CD4-positive, alpha-beta memory T cell (primary cell): ENCODE data around the gene CAT. TPM values are rescaled to one million over a fixed set of nuclear protein-coding genes. Genes with fewer than 3 reads are reported as not detected.
"Not testable (repeated sequence)": the region's sequence is repeated elsewhere in the genome, so short reads cannot be mapped to it uniquely, and the experiment has no call there.

Experiments
- CTCF ChIA-PET: fragments of 350-600 bp; sonication (Branson Sonifier 250); formaldehyde crosslinking; loops from one replicate; lab custom pipeline; 2021; ENCODE audit warnings: inconsistent platforms; ENCODE audit not compliant: partially characterized antibody; lab: Charles Lee
- POLR2A ChIA-PET: fragments of 350-600 bp; sonication (Branson Sonifier 250); formaldehyde crosslinking; loops from one replicate; lab custom pipeline; 2021; ENCODE audit not compliant: partially characterized antibody; lab: Charles Lee
- DNase-seq, 5 donors: peaks; one replicate each; pipeline versions ENCODE4 v3.0.0 to v3.0.0-alpha.2; 2020 to 2022; ENCODE audit warnings: mixed read lengths in 1 of 5
- H3K27ac ChIP-seq: one replicate; pipeline ENCODE4 v1.7.0; 2013; ENCODE audit warnings: low read depth, low read length
- H3K27me3 ChIP-seq: 2 replicates; pipeline ENCODE4 v1.7.0; 2013; ENCODE audit warnings: mild to moderate bottlenecking, low read length, moderate library complexity; ENCODE audit not compliant: insufficient read depth
- H3K36me3 ChIP-seq: 2 replicates; pipeline ENCODE4 v1.7.0; 2013; ENCODE audit warnings: mild to moderate bottlenecking, low read length, moderate library complexity; ENCODE audit not compliant: insufficient read depth
- H3K4me1 ChIP-seq: 2 replicates; pipeline ENCODE4 v1.7.0; 2013; ENCODE audit warnings: mild to moderate bottlenecking, low read length, moderate library complexity; ENCODE audit not compliant: insufficient read depth
- H3K4me3 ChIP-seq, 2 donors: one replicate each; pipeline ENCODE4 v1.7.0; 2013; ENCODE audit warnings: low read length in 2 of 2, mild to moderate bottlenecking in 1 of 2
- H3K9me3 ChIP-seq, 2 donors: one replicate each; pipeline ENCODE4 v1.7.0; 2013; ENCODE audit warnings: low read length in 2 of 2, control low read depth in 1 of 2; ENCODE audit not compliant: control insufficient read depth in 1 of 2
- H3K27ac Mint-ChIP-seq, 7 donors: one replicate each; pipeline ENCODE4 v1.8.0; 2020 to 2021; ENCODE audit warnings: mixed read lengths in 7 of 7, mild to moderate bottlenecking in 6 of 7, inconsistent platforms in 3 of 7, moderate library complexity in 3 of 7
- H3K27me3 Mint-ChIP-seq, 2 donors: one replicate each; pipeline ENCODE4 v1.8.0; 2020 to 2021; ENCODE audit warnings: mixed read lengths in 2 of 2
- H3K36me3 Mint-ChIP-seq, 2 donors: one replicate each; pipeline ENCODE4 v1.8.0; 2020 to 2021; ENCODE audit warnings: mixed read lengths in 2 of 2, inconsistent platforms in 1 of 2, mild to moderate bottlenecking in 1 of 2
- H3K4me1 Mint-ChIP-seq, 4 donors: one replicate each; pipeline ENCODE4 v1.8.0; 2020 to 2021; ENCODE audit warnings: mixed read lengths in 4 of 4, mild to moderate bottlenecking in 1 of 4
- H3K4me3 Mint-ChIP-seq, 8 donors: one replicate each; pipeline ENCODE4 v1.8.0; 2020 to 2021; ENCODE audit warnings: mixed read lengths in 8 of 8, mild to moderate bottlenecking in 7 of 8, moderate library complexity in 6 of 8, inconsistent platforms in 3 of 8
- H3K9me3 Mint-ChIP-seq, 8 donors: one replicate each; pipeline ENCODE4 v1.8.0; 2020 to 2021; ENCODE audit warnings: mixed read lengths in 8 of 8, mild to moderate bottlenecking in 5 of 8, inconsistent platforms in 3 of 8, moderate library complexity in 1 of 8
- intact Hi-C: fragments of 100-400 bp; cut with micrococcal nuclease; formaldehyde crosslinking; loops from one replicate; pipeline ENCODE4 v1.15.1; 2023
- polyA plus RNA-seq, 2 donors: library from polyadenylated mRNA; unstranded; fragments of 300-500 nt; fragmentation: Illumina TruSeq; gene quantifications; one replicate each; pipeline ENCODE4 v1.2.3, GENCODE V29; 2021
- total RNA-seq, 2 experiments: library from RNA; stranded (reverse); gene quantifications; one replicate each; pipeline ENCODE4 v1.2.3, GENCODE V29; 2021

CAT gene
- total and polyA plus RNA-seq, 4 experiments from 2014 or later, result 35.1 to 156 (median 59.7) TPM

DNA sequence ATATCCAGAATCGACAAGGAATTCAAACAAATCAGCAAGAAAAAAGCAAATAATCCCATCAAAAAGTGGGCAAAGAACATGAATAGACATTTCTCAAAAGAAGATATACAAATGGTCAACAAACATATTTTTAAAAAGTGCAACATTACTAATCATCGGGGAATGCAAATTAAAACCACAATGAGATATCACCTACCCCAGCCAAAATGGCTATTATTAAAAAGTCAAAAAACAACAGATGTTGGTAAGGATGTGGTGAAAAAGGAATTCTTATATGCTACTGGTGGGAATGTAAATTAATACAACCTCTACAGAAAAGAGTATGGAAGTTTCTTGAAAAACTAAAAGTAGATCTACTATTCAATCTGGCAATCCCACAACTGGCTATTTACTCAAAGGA, 13.9 kb upstream of the CAT start:
- CTCF ChIA-PET, result interaction anchor here (0.7 kb wide), 1 partner anchor 64 kb away, joined by 3 read pairs; no protein-coding TSS in a partner anchor
- peaks cover 7 to 12% of the 10 kb centered on the region in 2 donors for H3K27me3 Mint-ChIP-seq
- H3K4me1 Mint-ChIP-seq, H3K9me3 Mint-ChIP-seq, H3K4me3 Mint-ChIP-seq, H3K36me3 Mint-ChIP-seq, H3K36me3 ChIP-seq, H3K9me3 ChIP-seq, H3K4me3 ChIP-seq, H3K27me3 ChIP-seq, POLR2A ChIA-PET, DNase-seq, H3K27ac Mint-ChIP-seq, intact Hi-C loops, H3K27ac ChIP-seq, H3K4me1 ChIP-seq: not testable (repeated sequence)

DNA sequence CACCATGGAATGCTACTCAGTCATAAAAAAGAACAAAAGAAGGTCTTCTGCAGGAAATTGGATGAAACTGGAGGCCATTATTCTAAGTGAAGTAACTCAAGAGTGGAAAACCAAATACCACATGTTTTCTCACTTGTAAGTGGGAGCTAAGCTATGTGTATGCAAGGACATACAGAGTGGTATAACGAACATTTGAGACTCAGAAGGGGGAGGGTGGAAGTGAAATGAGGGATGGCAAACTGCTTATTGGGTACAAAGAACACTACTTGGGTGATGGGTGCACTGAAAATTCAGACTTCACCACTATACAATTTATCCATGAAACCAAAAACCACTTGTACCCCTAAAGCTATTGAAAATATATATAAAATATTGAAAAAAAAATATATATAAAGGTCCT, 13.4 kb upstream of the CAT start:
- Mint-ChIP-seq H3K4me1 (peaks cover 0 to 3% (median 0%) of the 10 kb centered on the region in 4 donors), H3K27me3 (peaks cover 7 to 11% of the 10 kb centered on the region in 2 donors), H3K9me3 (peaks cover 0 to 1% (median 0%) of the 10 kb centered on the region in 8 donors), H3K4me3 (no peak overlapping the region), H3K36me3 (no peaks in the 10 kb centered on the region), H3K27ac (no peak overlapping the region)
- Histone ChIP-seq H3K9me3 (no peaks in the 10 kb centered on the region), H3K27ac (no peak overlapping the region), H3K4me3 (no peak overlapping the region), H3K36me3 (no peaks in the 10 kb centered on the region), H3K27me3 (no peaks in the 10 kb centered on the region), H3K4me1 (no peaks in the 10 kb centered on the region)
- CTCF ChIA-PET, result no interaction called here
- DNase-seq, result no peak
- intact Hi-C loops, result no loop called here
- POLR2A ChIA-PET, result no interaction called here

DNA sequence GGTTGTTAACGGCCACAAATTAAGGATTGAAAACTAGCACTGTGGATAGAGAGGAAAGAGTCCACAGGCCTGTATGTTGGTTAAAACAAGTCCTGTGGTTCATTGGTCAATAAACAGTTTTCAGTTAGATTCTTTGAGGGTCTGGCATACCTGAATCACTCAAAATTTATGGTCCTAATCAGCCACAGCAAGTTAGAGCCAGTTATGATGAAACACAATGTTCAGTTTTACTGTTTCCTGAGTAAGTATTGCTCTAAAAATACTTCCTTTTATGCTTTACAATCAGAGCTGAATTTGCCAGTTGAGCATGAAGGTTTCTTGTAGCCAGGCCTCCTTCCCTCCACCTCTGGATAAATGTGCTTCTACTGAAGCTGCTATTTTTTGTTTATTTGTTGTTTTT, 12.9 kb upstream of the CAT start:
- Mint-ChIP-seq H3K4me1 (peaks cover 0 to 3% (median 0%) of the 10 kb centered on the region in 4 donors), H3K36me3 (no peaks in the 10 kb centered on the region), H3K27ac (no peak overlapping the region), H3K4me3 (no peak overlapping the region), H3K9me3 (peaks cover 0 to 1% (median 0%) of the 10 kb centered on the region in 8 donors), H3K27me3 (peaks cover 7% of the 10 kb centered on the region in 2 donors)
- H3K4me1 ChIP-seq, result no peaks in the 10 kb centered on the region
- H3K27me3 ChIP-seq, result no peaks in the 10 kb centered on the region
- H3K36me3 ChIP-seq, result no peaks in the 10 kb centered on the region
- intact Hi-C loops, result no loop called here
- H3K4me3 ChIP-seq, result no peak overlapping the region
- ChIA-PET POLR2A (no interaction called here), CTCF (no interaction called here)
- no peak overlapping the region for H3K27ac ChIP-seq
- no peaks in the 10 kb centered on the region for H3K9me3 ChIP-seq
- no peak for DNase-seq

DNA sequence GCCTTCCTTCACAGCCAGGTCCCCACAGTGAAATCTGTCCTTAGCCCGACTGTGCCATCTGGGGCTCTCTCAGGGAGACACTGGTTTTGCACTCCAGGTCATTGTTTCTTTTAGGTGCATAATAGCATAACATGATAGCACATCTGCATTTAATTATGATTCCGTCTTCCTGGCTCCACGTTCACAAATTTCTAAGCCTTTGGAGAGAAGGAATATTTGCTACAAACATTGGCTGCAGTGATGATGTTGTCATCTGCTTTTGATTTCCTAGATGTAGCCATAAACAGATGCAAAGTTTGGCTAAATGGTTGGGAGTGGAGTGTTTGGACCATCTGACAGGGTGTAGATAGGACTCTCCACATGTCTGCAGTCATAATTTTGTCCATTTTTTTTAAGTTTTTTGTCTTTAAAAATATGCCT, 12.0 kb upstream of the CAT start:
- H3K4me3 ChIP-seq, result no peak overlapping the region
- peaks cover 7% of the 10 kb centered on the region in 2 donors for H3K27me3 Mint-ChIP-seq

DNA sequence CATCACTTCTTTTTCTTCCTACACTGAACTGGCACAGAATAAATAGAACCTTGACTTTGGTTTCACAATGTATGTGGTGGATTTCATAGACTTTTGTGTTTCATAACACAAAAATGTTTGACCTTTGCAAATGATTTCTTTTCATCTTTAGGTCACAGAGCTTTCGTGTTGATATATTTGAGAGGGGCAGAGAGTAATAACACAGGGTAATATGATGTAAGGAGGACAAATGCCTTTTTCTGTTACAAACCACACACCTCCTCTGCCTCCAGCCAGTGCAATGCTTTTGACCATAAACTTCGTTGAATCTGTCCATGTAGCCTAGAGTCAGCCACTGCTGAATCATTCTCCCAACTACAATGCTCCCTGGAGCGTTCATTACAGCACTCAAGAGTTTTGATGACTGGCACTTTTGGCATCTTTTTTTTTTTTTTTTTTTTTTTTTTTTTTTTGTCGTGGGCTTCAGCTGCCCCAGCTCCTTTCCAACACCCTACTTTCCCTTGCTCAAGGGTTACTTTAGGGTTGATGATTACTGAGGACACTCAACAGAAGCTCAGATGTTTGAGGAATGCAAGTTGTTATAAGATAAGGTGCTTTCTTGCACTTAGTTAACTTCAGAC, 11.4 kb upstream of the CAT start:
- ChIA-PET CTCF (interaction anchor here (0.8 kb wide), 1 partner anchor 11 kb away, joined by 3 read pairs; no protein-coding TSS in a partner anchor), POLR2A (no interaction called here)
- DNase-seq, result no peak
- H3K9me3 Mint-ChIP-seq, result peaks cover 0 to 1% (median 0%) of the 10 kb centered on the region in 8 donors
- H3K36me3 Mint-ChIP-seq, result no peaks in the 10 kb centered on the region
- intact Hi-C loops, result no loop called here
- H3K27me3 Mint-ChIP-seq, result peaks cover 7% of the 10 kb centered on the region in 2 donors
- H3K4me1 ChIP-seq, result no peaks in the 10 kb centered on the region
- no peaks in the 10 kb centered on the region for H3K36me3 ChIP-seq
- H3K27ac ChIP-seq, result no peak overlapping the region
- no peak overlapping the region for H3K4me3 ChIP-seq
- no peak overlapping the region for H3K27ac Mint-ChIP-seq
- H3K9me3 ChIP-seq, result no peaks in the 10 kb centered on the region
- no peak overlapping the region for H3K4me3 Mint-ChIP-seq
- H3K27me3 ChIP-seq, result no peaks in the 10 kb centered on the region
- peaks cover 0 to under 1% (median 0%) of the 10 kb centered on the region in 4 donors for H3K4me1 Mint-ChIP-seq

More for the DNA sequence above, 12.0 kb upstream of the CAT start:
- no peak for DNase-seq
- no peaks in the 10 kb centered on the region for H3K36me3 Mint-ChIP-seq
- peaks cover 0 to 1% (median 0%) of the 10 kb centered on the region in 8 donors for H3K9me3 Mint-ChIP-seq
- no peaks in the 10 kb centered on the region for H3K36me3 ChIP-seq
- POLR2A ChIA-PET, result no interaction called here
- CTCF ChIA-PET, result no interaction called here
- intact Hi-C loops, result no loop called here
- no peaks in the 10 kb centered on the region for H3K9me3 ChIP-seq
- no peaks in the 10 kb centered on the region for H3K27me3 ChIP-seq
- peaks cover 0 to 3% (median 0%) of the 10 kb centered on the region in 4 donors for H3K4me1 Mint-ChIP-seq
- H3K27ac ChIP-seq, result no peak overlapping the region
- H3K27ac Mint-ChIP-seq, result no peak overlapping the region
- no peaks in the 10 kb centered on the region for H3K4me1 ChIP-seq
- H3K4me3 Mint-ChIP-seq, result no peak overlapping the region

DNA sequence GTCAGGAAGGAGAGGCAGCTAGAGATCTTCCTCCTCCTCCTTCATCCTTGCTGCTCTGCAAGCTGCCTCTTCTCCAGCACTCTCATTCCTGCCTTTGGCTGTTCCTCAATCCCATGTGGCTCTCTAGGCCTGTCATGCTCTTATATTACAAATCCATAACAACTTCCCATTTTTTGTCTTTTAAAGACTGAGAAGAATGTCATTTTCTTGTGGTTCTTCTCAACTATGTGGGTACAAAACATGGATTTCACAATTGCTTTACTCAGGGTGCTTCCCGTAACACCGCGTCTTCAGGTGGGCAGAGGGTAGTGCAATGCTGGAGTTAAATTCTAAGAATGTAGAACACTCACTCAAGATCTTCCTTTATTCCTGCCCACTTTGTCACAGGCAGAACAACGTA, 6.8 kb upstream of the CAT start:
- no peak overlapping the region for H3K27ac Mint-ChIP-seq

DNA sequence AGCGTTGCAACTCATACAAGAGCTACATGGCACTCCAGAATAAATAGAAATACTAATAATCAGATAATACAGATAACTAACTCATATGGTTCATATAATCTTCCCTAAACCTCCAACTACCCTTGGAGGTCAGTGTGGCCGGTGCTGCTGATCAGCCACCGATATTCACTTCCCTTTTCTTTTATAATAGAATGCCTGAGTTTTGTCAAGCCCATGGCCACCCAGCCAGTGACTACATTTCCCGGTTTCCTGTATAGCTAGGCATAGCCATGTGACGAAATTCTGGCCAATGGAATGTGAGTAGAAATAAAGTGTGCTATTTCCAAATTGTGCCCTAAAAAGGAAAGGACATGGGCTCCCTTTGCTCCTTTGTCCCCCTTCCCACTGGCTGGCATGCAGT, 5.9 kb upstream of the CAT start:
- peaks cover 4% of the 10 kb centered on the region for H3K4me1 ChIP-seq
- Mint-ChIP-seq H3K36me3 (no peaks in the 10 kb centered on the region), H3K9me3 (peaks cover 0 to 1% (median 0%) of the 10 kb centered on the region in 8 donors), H3K27ac (no peak overlapping the region), H3K4me1 (peaks cover 0 to 3% (median 0%) of the 10 kb centered on the region in 4 donors), H3K27me3 (peaks cover 2 to 7% of the 10 kb centered on the region in 2 donors), H3K4me3 (no peak overlapping the region)
- no peaks in the 10 kb centered on the region for H3K36me3 ChIP-seq
- ChIA-PET POLR2A (no interaction called here), CTCF (interaction anchor here (1.1 to 1.4 kb wide), 2 partner anchors 12 to 36 kb away, joined by 3 read pairs; no protein-coding TSS in a partner anchor)
- H3K4me3 ChIP-seq, result no peak overlapping the region
- DNase-seq, result no peak
- H3K9me3 ChIP-seq, result no peaks in the 10 kb centered on the region
- no peaks in the 10 kb centered on the region for H3K27me3 ChIP-seq
- no peak overlapping the region for H3K27ac ChIP-seq
- intact Hi-C loops, result loop anchor here (10.0 kb wide), 1 partner anchor 1232 kb away; the partner anchor contains the start of gene TRIM44

More for the DNA sequence above, 6.8 kb upstream of the CAT start:
- H3K4me1 Mint-ChIP-seq, result peaks cover 0 to 3% (median 0%) of the 10 kb centered on the region in 4 donors
- ChIA-PET CTCF (interaction anchor here (0.9 to 1.7 kb wide), 2 partner anchors 22 to 60 kb away, joined by 3 to 4 read pairs; no protein-coding TSS in a partner anchor), POLR2A (no interaction called here)
- intact Hi-C loops, result loop anchor here (10.0 kb wide), 1 partner anchor 1233 kb away; the partner anchor contains the start of gene TRIM44
- DNase-seq, result no peak
- Histone ChIP-seq H3K4me3 (no peak overlapping the region), H3K36me3 (no peaks in the 10 kb centered on the region), H3K27ac (no peak overlapping the region), H3K4me1 (no peaks in the 10 kb centered on the region), H3K27me3 (no peaks in the 10 kb centered on the region), H3K9me3 (no peaks in the 10 kb centered on the region)
- no peak overlapping the region for H3K4me3 Mint-ChIP-seq
- peaks cover 0 to 1% (median 0%) of the 10 kb centered on the region in 8 donors for H3K9me3 Mint-ChIP-seq
- peaks cover 3 to 7% of the 10 kb centered on the region in 2 donors for H3K27me3 Mint-ChIP-seq
- H3K36me3 Mint-ChIP-seq, result no peaks in the 10 kb centered on the region
